Suprapubic skin (tissue), 4 donors: ENCODE measurements around the gene WDFY2. TPM values are rescaled to one million over a fixed set of nuclear protein-coding genes. Genes with fewer than 3 reads are reported as not detected.

Experiments used
- DNase-seq, 2 donors: peaks; one replicate each; pipeline ENCODE4 v3.0.0-alpha.2; 2019; ENCODE audit warnings: low spot score in 2 of 2
- H3K27ac ChIP-seq: fragments of 200-600 bp; sonication (generic); one replicate; pipeline ENCODE4 v1.5.1; 2019
- H3K27me3 ChIP-seq: fragments of 200-600 bp; sonication (generic); one replicate; pipeline ENCODE4 v1.5.1; 2019
- H3K36me3 ChIP-seq: fragments of 200-600 bp; sonication (generic); one replicate; pipeline ENCODE4 v1.5.1; 2019
- H3K4me1 ChIP-seq: fragments of 200-600 bp; sonication (generic); one replicate; pipeline ENCODE4 v1.5.1; 2019
- H3K4me3 ChIP-seq: fragments of 200-600 bp; sonication (generic); one replicate; pipeline ENCODE4 v1.5.1; 2019; ENCODE audit warnings: mild to moderate bottlenecking
- H3K9me3 ChIP-seq: fragments of 200-600 bp; sonication (generic); one replicate; pipeline ENCODE4 v1.5.1; 2019
- EP300 ChIP-seq: sonication (generic); formaldehyde crosslinking; IDR thresholded peaks from one replicate; pipeline ENCODE4 v1.6.1; 2017; ENCODE audit warnings: antibody characterized with exemption
- POLR2A ChIP-seq, 2 donors: fragments of 450-650 bp; IDR thresholded peaks; one replicate each; pipeline ENCODE4 v1.6.1; 2017; ENCODE audit warnings: antibody characterized with exemption in 2 of 2, mild to moderate bottlenecking in 2 of 2, moderate library complexity in 2 of 2
- POLR2AphosphoS5 ChIP-seq, 3 donors: sonication (generic); formaldehyde crosslinking; IDR thresholded peaks; one replicate each; pipeline ENCODE4 v1.6.1; 2017; ENCODE audit warnings: antibody characterized with exemption in 3 of 3
- WGBS: methylation state at CpG from one replicate; pipeline ENCODE4 v1.1.5; 2018; 5-methylcytosine and 5-hydroxymethylcytosine counted together
- total RNA-seq, 4 donors: library from RNA; depleted of rRNA; stranded (reverse); fragments of >200 nt; gene quantifications; one replicate each; pipeline ENCODE4 v1.1.0, GENCODE V29; 2016
- TF ChIP-seq, protein P1 (sequence below), 2 donors: fragments of 200-600 bp in 1 of 2; fragments of 450-650 bp in 1 of 2; sonication (generic) in 1 of 2; IDR thresholded peaks; one replicate each; pipeline ENCODE4 v1.5.1; 2016 to 2019; ENCODE audit warnings: antibody characterized with exemption in 2 of 2, mild to moderate bottlenecking in 1 of 2, moderate library complexity in 1 of 2

WDFY2 gene
- total RNA-seq, 4 donors from 2014 or later: 35.3 to 99.2 (median 40.4) TPM

DNA sequence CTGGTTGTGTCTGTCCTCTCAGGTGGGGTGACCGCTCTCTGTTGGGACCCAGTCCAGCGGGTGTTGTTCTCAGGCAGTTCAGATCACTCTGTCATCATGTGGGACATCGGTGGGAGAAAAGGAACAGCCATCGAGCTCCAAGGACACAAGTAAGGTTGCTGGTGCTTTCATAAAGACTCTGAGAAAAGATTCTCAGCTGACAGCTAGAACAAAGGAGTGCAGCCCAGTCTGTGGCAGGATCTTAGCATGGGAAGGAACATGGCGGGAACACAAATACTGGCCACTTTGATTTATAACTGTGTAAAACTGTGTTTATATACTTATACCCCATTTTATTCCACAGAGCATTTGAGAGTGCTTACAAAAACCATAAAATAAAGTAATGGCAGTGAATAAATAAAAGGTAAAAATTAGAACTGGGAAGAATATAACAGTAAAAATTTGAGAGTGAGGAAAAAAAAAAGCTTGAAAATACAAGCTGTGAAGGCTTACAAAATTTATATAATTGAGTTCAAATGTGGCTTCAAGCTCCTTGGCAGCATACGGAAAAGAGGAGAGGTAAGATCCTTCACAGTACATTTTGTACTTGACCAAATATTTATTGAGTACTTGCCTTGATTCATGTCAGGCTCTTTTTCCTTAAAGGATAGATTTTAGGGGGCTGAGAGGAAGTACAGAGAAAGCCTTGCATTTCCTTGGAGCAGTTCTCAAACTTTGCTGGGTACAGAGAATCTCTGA lies 154.9 kb downstream of the WDFY2 start:
- no peak for DNase-seq
- WGBS: 85% methylated on average over 6 of the region's 6 CpGs
- Histone ChIP-seq H3K4me1 (peaks cover 30% of the 10 kb centered on the region), H3K27ac (peak overlapping the region; percentile 86), H3K9me3 (no peaks in the 10 kb centered on the region), H3K36me3 (peaks cover 17% of the 10 kb centered on the region), H3K27me3 (no peaks in the 10 kb centered on the region), H3K4me3 (no peak overlapping the region)
- no peak for TF ChIP-seq POLR2AphosphoS5 (IDR thresholded peaks at IDR 0.05)
- no peak for TF ChIP-seq EP300

DNA sequence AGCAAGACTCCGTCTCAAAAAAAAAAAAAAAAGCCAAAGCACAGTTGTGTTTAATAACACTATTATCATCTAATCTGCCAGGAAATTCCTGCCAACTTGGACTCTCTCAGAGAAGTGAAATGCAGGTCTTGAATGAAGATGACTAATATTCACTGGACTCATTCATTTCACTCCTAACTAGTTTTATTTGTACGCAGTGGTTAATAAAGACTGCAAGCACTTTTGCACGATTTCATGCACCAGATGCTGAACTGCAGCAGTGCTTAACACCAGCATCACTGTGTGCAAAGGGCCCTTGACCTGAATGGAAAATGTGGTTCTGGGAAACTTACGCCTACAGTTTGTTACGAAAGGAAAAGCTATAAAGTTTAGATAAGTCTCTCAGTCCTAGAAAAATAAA lies 156.4 kb downstream of the WDFY2 start:
- Histone ChIP-seq H3K4me1 (peaks cover 30% of the 10 kb centered on the region), H3K4me3 (no peak overlapping the region), H3K27me3 (no peaks in the 10 kb centered on the region), H3K9me3 (no peaks in the 10 kb centered on the region), H3K36me3 (peaks cover 17% of the 10 kb centered on the region), H3K27ac (peak overlapping the region; percentile 86)
- DNase-seq: no peak
- WGBS: 61% methylated on average over 5 of the region's 5 CpGs
- TF ChIP-seq EP300 (no peak), POLR2A (IDR thresholded peaks at IDR 0.05) (no peak), POLR2AphosphoS5 (IDR thresholded peaks at IDR 0.05) (no peak)
- TF ChIP-seq, protein P1, sequence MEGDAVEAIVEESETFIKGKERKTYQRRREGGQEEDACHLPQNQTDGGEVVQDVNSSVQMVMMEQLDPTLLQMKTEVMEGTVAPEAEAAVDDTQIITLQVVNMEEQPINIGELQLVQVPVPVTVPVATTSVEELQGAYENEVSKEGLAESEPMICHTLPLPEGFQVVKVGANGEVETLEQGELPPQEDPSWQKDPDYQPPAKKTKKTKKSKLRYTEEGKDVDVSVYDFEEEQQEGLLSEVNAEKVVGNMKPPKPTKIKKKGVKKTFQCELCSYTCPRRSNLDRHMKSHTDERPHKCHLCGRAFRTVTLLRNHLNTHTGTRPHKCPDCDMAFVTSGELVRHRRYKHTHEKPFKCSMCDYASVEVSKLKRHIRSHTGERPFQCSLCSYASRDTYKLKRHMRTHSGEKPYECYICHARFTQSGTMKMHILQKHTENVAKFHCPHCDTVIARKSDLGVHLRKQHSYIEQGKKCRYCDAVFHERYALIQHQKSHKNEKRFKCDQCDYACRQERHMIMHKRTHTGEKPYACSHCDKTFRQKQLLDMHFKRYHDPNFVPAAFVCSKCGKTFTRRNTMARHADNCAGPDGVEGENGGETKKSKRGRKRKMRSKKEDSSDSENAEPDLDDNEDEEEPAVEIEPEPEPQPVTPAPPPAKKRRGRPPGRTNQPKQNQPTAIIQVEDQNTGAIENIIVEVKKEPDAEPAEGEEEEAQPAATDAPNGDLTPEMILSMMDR (IDR thresholded peaks at IDR 0.05): no peak

DNA sequence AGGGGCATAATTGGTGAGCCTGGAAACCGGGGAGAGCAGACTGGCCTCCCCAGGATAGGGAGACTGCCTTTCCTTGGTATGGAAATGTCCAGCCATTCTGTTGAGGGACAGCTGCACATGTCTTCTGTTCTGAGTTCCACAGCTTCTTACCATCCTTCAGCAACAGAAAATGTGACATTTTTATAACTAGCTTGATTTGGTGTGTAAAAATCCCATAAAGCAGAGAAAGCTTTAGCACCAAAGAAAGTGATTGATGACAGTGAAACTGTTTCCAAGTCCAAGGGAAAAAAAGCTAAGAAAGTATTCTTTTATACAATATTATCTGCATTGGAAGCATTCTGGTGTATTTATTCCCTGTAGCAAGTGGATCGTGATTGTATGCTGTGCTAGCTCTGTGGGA lies 157.8 kb downstream of the WDFY2 start:
- H3K36me3 ChIP-seq: peaks cover 17% of the 10 kb centered on the region
- no peaks in the 10 kb centered on the region for H3K27me3 ChIP-seq
- no peak overlapping the region for H3K4me3 ChIP-seq
- TF ChIP-seq POLR2A (IDR thresholded peaks at IDR 0.05): no peak
- TF ChIP-seq, protein P1 (IDR thresholded peaks at IDR 0.05): no peak
- no peak for TF ChIP-seq POLR2AphosphoS5 (IDR thresholded peaks at IDR 0.05)
- no peak for TF ChIP-seq EP300
- no peak for DNase-seq
- H3K27ac ChIP-seq: peak overlapping the region; percentile 10
- H3K9me3 ChIP-seq: no peaks in the 10 kb centered on the region
- H3K4me1 ChIP-seq: peaks cover 30% of the 10 kb centered on the region
- WGBS: 92% methylated on average over 2 of the region's 2 CpGs

DNA sequence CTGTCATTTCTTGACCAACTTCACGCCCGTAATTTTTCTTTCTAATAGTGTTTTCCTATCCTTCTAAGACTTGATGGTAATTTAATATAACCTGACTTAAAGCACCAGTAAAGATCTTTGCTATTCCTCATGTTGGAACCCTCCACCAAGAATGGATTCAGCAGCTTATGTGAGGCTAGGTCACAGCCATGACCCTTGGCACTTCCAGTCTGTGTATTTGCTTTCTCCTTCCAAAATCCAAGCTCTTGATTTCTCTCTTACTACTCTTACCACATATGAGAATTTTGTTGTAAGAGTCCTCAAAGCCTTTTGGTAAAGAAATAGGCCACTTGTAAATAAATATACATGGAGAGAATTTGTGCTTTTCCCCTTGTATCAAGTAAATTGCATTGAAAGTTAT lies 158.3 kb downstream of the WDFY2 start:
- no peaks in the 10 kb centered on the region for H3K27me3 ChIP-seq
- H3K4me3 ChIP-seq: no peak overlapping the region
- H3K27ac ChIP-seq: no peak overlapping the region
- H3K36me3 ChIP-seq: peaks cover 19% of the 10 kb centered on the region
- H3K9me3 ChIP-seq: peaks cover 3% of the 10 kb centered on the region
- H3K4me1 ChIP-seq: peaks cover 30% of the 10 kb centered on the region
- DNase-seq: no peak
- WGBS: 99% methylated on average over 2 of the region's 2 CpGs
- TF ChIP-seq, protein P1 (IDR thresholded peaks at IDR 0.05): no peak
- no peak for TF ChIP-seq POLR2A (IDR thresholded peaks at IDR 0.05)
- no peak for TF ChIP-seq POLR2AphosphoS5 (IDR thresholded peaks at IDR 0.05)
- no peak for TF ChIP-seq EP300

DNA sequence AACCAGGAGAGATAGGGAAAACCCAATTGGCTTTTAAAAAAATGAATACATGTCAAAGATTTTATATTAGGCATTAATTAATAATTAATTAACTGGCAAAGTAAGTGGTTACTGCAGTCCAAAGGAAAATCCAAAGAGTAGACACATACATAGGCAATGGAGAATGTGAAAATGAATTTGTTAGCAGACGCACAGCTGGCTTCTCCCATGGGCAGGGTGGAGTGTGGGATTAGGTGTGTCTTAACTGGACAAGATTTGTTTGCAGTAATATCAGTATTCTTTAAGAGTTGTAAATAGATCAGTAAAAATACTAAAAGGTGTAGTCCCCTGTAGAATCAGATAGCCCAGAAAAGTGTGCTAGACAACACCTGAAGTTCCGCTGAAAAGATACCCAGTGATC lies 161.0 kb downstream of the WDFY2 start:
- Histone ChIP-seq H3K4me1 (peaks cover 8% of the 10 kb centered on the region), H3K36me3 (peaks cover 24% of the 10 kb centered on the region), H3K9me3 (peaks cover 4% of the 10 kb centered on the region), H3K27ac (no peak overlapping the region), H3K27me3 (no peaks in the 10 kb centered on the region), H3K4me3 (no peak overlapping the region)
- 77% methylated on average over 2 of the region's 2 CpGs for WGBS
- no peak for DNase-seq
- TF ChIP-seq POLR2A (IDR thresholded peaks at IDR 0.05): no peak
- TF ChIP-seq EP300: no peak
- TF ChIP-seq, protein P1 (IDR thresholded peaks at IDR 0.05): no peak
- no peak for TF ChIP-seq POLR2AphosphoS5 (IDR thresholded peaks at IDR 0.05)
